Gastrocnemius medialis (tissue), 4 donors: ENCODE results near the gene DAND5.

Experiments used
- CTCF ChIP-seq, 5 experiments: fragments of 450-650 bp in 3 of 5; fragments of 200-600 bp in 2 of 5; sonication (generic) in 2 of 5; IDR thresholded peaks in 4 of 5; conservative IDR thresholded peaks in 1 of 5; 1 replicate in 4 of 5; 2 replicates in 1 of 5; pipeline ENCODE4 v1.5.1; 2016 to 2019; ENCODE audit warnings: antibody characterized with exemption in 5 of 5, mild to moderate bottlenecking in 3 of 5, moderate library complexity in 3 of 5
- POLR2A ChIP-seq, 2 donors: fragments of 450-650 bp; IDR thresholded peaks; one replicate each; pipeline ENCODE4 v1.6.1; 2017; ENCODE audit warnings: antibody characterized with exemption in 2 of 2, mild to moderate bottlenecking in 2 of 2, moderate library complexity in 2 of 2

DNA sequence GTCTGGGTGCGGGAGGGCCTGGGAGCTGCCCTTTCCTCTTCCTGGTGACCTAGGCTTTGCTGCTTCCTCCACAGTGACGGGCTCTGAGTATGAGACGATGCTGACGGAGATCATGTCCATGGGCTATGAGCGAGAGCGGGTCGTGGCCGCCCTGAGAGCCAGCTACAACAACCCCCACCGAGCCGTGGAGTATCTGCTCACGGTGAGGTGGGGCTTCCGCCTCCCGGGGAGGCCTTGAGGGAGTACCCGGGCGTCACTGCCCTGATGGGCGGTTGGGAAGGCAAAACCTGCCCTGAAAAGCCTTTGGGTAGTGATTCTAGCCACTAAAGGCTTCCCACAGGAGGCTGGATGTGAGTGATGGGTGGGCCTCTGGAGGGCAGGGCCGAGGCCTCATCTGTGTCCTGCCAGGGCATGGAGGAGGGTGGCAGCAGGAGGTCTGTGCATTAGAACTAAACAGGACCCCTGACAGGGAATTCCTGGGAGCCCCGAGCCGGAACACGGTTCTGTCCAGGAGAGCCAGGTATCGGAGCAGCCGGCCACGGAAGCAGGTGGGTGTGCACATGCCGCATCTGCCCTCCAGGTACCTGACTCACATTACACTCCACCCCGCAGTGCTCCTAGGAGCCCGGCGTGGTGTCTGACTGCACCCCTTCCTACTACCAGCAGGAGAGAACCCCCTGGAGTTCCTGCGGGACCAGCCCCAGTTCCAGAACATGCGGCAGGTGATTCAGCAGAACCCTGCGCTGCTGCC is 20.6 kb upstream of the DAND5 start:
- TF ChIP-seq CTCF (IDR thresholded peaks at IDR 0.05 in 4 of 5, conservative IDR thresholded peaks at IDR 0.05 in 1 of 5) (no peak), POLR2A (IDR thresholded peaks at IDR 0.05) (no peak)
